Kidney (tissue), 14 donors: ENCODE measurements around the gene ADISSP. TPM values are rescaled to one million over a fixed set of nuclear protein-coding genes. Genes with fewer than 3 reads are reported as not detected.
A peak's percentile ranks its signal among the peaks of the same experiment; 100 is the strongest.

Experiments
- DNase-seq, 5 donors: peaks; one replicate each; pipeline ENCODE4 v3.0.0-alpha.2; 2013 to 2020
- FAIRE-seq: peaks from 2 replicates; lab custom pipeline; 2012; peaks lifted over from hg19 to GRCh38; lab: Jason Lieb, UNC
- H3K27ac ChIP-seq, 2 donors: one replicate each; pipeline ENCODE4 v1.7.0; 2013; ENCODE audit warnings: low read depth in 2 of 2, low read length in 2 of 2, inconsistent platforms in 1 of 2
- H3K27me3 ChIP-seq: one replicate; pipeline ENCODE4 v1.7.1; 2013; ENCODE audit warnings: low read length, inconsistent platforms; ENCODE audit not compliant: control insufficient read depth, insufficient read depth
- H3K36me3 ChIP-seq, 3 donors: one replicate each; pipeline versions ENCODE4 v1.7.0 to v1.7.1; 2013; ENCODE audit warnings: low read length in 3 of 3, control low read depth in 1 of 3, inconsistent platforms in 1 of 3; ENCODE audit not compliant: insufficient read depth in 3 of 3, control insufficient read depth in 2 of 3
- H3K4me1 ChIP-seq, 3 donors: one replicate each; pipeline versions ENCODE4 v1.7.0 to v1.7.1; 2013; ENCODE audit warnings: low read length in 3 of 3, inconsistent platforms in 1 of 3, low read depth in 1 of 3; ENCODE audit not compliant: control insufficient read depth in 2 of 3, insufficient read depth in 2 of 3
- H3K4me3 ChIP-seq, 3 donors: one replicate each; pipeline versions ENCODE4 v1.7.0 to v1.8.1; 2013; ENCODE audit warnings: low read length in 3 of 3, control low read depth in 1 of 3, inconsistent platforms in 1 of 3
- H3K9ac ChIP-seq, 3 donors: one replicate each; pipeline versions ENCODE4 v1.7.0 to v1.7.1; 2013; ENCODE audit warnings: low read length in 3 of 3, control low read depth in 1 of 3, inconsistent platforms in 1 of 3
- H3K9me3 ChIP-seq, 3 donors: one replicate each; pipeline versions ENCODE4 v1.7.0 to v1.7.1; 2013; ENCODE audit warnings: low read length in 3 of 3, control low read depth in 1 of 3, inconsistent platforms in 1 of 3; ENCODE audit not compliant: control insufficient read depth in 2 of 3, insufficient read depth in 1 of 3
- CTCF ChIP-seq: IDR thresholded peaks from 3 replicates; pipeline ENCODE4 v1.5.1; 2012; ENCODE audit warnings: mild to moderate bottlenecking, moderate library complexity, borderline replicate concordance; ENCODE audit not compliant: insufficient read depth; ENCODE audit errors: extremely low read depth
- intact Hi-C: fragments of 100-400 bp; cut with DNase I; formaldehyde crosslinking; loops from one replicate; pipeline ENCODE4 v1.11.1; 2022
- polyA plus RNA-seq: library from polyadenylated mRNA; stranded (reverse); fragments of 350-450 nt; fragmentation: Illumina TruSeq; extraction: RNeasy Lipid Tissue Mini Kit (QIAGEN cat#74804); gene quantifications from one replicate; pipeline ENCODE4 v1.2.3, GENCODE V29; 2014; ENCODE audit warnings: low read depth, low replicate concordance; ENCODE audit not compliant: insufficient read depth
- total RNA-seq: library from RNA; stranded (reverse); fragmentation: NEBNext Ultra II Directional; extraction: Animal tissue kit (Norgen Biotek cat#: 25700); gene quantifications from one replicate; pipeline ENCODE4 v1.2.1, GENCODE V29; 2021
- donor health status: control.
- donor health status: control.
- donor health status: control.
- donor health status: control.
- donor health status: control.
- donor health status: DM: yes; HTN: yes; CAD: no.
- donor health status: Normal renal cell carcinoma (clear cell type).

The ADISSP gene
- total and polyA plus RNA-seq, 2 donors from 2014 or later = 26.3 to 31.8 TPM

- FAIRE-seq (no peak), DNase-seq (peak in 2 of 5 donors; percentile 51 to 62)
- Histone ChIP-seq H3K4me1 (peaks cover 0 to 14% (median 4%) of the 10 kb centered on the region in 3 donors), H3K27me3 (no peaks in the 10 kb centered on the region), H3K9me3 (no peaks in the 10 kb centered on the region), H3K27ac (no peak overlapping the region), H3K4me3 (peak overlapping the region in 2 of 3 donors; percentile 54 to 85), H3K36me3 (no peaks in the 10 kb centered on the region), H3K9ac (peak overlapping the region in 1 of 3 donors; percentile 46)
- intact Hi-C loops = no loop called here
- no peak for TF ChIP-seq CTCF
Observed at GRCh38 chr20:3766422-3767109, 987 bp downstream of the ADISSP start.

- Histone ChIP-seq H3K4me1 (peaks cover 0 to 14% (median 4%) of the 10 kb centered on the region in 3 donors), H3K9ac (no peak overlapping the region), H3K4me3 (no peak overlapping the region), H3K27ac (no peak overlapping the region), H3K9me3 (no peaks in the 10 kb centered on the region), H3K27me3 (no peaks in the 10 kb centered on the region), H3K36me3 (no peaks in the 10 kb centered on the region)
- FAIRE-seq = no peak
- no peak for TF ChIP-seq CTCF
- intact Hi-C loops = no loop called here
- DNase-seq = peak in 2 of 5 donors; percentile 45 to 69
Observed at GRCh38 chr20:3765171-3765882, 2.2 kb downstream of the ADISSP start.

- FAIRE-seq (no peak), DNase-seq (peak in 1 of 5 donors; percentile 66)
- intact Hi-C loops = no loop called here
- Histone ChIP-seq H3K4me1 (peaks cover 0 to 14% (median 4%) of the 10 kb centered on the region in 3 donors), H3K9ac (no peak overlapping the region), H3K4me3 (no peak overlapping the region), H3K36me3 (no peaks in the 10 kb centered on the region), H3K27me3 (no peaks in the 10 kb centered on the region), H3K9me3 (no peaks in the 10 kb centered on the region), H3K27ac (no peak overlapping the region)
- no peak for TF ChIP-seq CTCF
Observed at GRCh38 chr20:3764659-3765058, 2.9 kb downstream of the ADISSP start.
